Stimulated activated naive B cell treated with anti-CD40 and anti-IgM and Interleukin-4, amounts not matched to agents 10 μg/mL and 1 μg/mL and 100 μg/mL, for 72 hours (primary cell): ENCODE data around the gene FBN3.
A peak's percentile ranks its signal among the peaks of the same experiment; 100 is the strongest.
"Not testable (repeated sequence)": the region's sequence is repeated elsewhere in the genome, so short reads cannot be mapped to it uniquely, and the experiment has no call there.

ENCODE experiments used
- ATAC-seq, 2 donors: fragments of 150-1000 bp; cut with Tn5 transposase; replicated peaks; 2 replicates each; pipeline ENCODE4 v1.10.0; 2021; ENCODE audit warnings: moderate library complexity in 1 of 2
- DNase-seq: peaks from one replicate; pipeline ENCODE4 v3.0.0; 2021
- H3K27ac Mint-ChIP-seq: one replicate; pipeline ENCODE4 v1.8.0; 2022; ENCODE audit warnings: mild to moderate bottlenecking, mixed read lengths
- H3K27me3 Mint-ChIP-seq, 2 donors: one replicate each; pipeline ENCODE4 v1.8.0; 2022; ENCODE audit warnings: mixed read lengths in 2 of 2
- H3K36me3 Mint-ChIP-seq, 2 donors: one replicate each; pipeline ENCODE4 v1.8.0; 2022; ENCODE audit warnings: mixed read lengths in 2 of 2, mild to moderate bottlenecking in 1 of 2
- H3K4me1 Mint-ChIP-seq, 2 donors: one replicate each; pipeline ENCODE4 v1.8.0; 2022; ENCODE audit warnings: mixed read lengths in 2 of 2, mild to moderate bottlenecking in 1 of 2
- H3K4me3 Mint-ChIP-seq, 2 donors: one replicate each; pipeline ENCODE4 v1.8.0; 2022; ENCODE audit warnings: mild to moderate bottlenecking in 2 of 2, mixed read lengths in 2 of 2, moderate library complexity in 1 of 2
- H3K9me3 Mint-ChIP-seq, 2 donors: one replicate each; pipeline ENCODE4 v1.8.0; 2022; ENCODE audit warnings: mixed read lengths in 2 of 2, mild to moderate bottlenecking in 1 of 2

The FBN3 gene

DNA sequence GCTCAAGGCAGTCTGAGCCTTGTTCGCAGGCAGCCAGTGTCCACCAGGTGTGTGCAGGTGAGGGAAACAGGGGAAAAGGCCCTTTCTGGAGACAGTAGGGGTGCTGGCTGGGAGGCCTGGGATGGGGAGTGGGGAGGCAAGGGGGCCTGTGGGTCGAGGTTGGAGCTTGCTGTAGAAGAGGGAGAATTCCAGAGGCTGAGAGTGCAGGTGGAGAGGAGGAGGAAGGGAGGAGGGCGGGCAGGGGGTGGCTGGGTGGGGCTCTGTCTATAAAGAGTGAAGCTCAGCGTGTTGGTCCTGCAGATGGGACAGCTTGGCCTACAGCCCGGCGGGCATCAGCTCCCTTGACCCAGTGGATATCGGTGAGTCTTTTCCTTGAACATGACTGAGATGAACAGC, 96.9 kb downstream of the FBN3 start, which contains the start of gene CCL25:
Gene CCL25, plus strand, starts transcription at position 297 of the 396 bp plus-strand sequence. CDS start 290 bp downstream, outside the sequence.
- Mint-ChIP-seq H3K9me3 (no peaks in the 10 kb centered on the region), H3K4me1 (peaks cover 8 to 23% of the 10 kb centered on the region in 2 donors), H3K27ac (peak within 1 kb of the TSS; percentile 14), H3K27me3 (no peaks in the 10 kb centered on the region), H3K36me3 (no peaks in the 10 kb centered on the region), H3K4me3 (no peak within 1 kb of the TSS)
- no peak for DNase-seq
- ATAC-seq, result no peak

DNA sequence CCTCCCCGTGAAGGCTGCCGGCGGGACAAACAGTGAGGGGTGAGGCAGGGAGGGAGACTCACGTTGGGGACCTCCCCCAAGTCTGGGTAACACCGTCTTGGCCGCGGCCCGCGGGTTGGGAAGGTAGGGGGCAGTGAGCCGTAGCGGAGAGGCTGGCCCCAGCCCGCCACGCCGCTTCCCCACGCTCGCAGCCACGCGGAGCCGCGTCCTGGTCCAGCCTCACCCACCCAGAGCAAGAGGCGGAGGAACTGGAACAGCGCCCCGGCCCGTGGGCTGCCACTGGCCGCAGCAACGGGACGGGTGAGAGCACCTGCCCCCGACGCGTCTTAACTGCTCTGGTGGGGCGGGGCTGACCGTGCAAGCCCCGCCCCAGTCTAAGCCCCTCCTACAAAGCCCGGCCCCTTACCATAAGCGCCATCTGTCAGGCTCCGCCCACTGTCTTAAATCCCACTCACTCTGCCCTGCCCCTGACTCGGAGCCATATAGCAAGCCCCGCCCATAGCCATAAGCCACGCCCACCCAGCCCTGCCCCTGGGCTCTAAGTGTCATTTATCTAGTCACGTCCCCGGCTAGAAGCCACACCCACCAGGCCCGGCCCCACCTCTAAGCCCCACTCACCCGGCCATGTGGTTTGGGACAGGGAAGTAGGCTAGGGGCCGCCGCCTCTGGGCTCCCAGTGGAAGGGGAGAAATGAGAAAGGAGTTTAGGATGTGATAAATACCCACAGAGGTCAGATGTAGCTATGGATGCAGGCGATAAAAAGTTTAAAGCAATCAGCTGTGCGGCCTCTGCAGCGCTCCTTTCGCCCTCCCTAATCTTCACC, 98.9 kb downstream of the FBN3 start:
- H3K4me3 Mint-ChIP-seq, result peak overlapping the region; percentile 81 to 89
- DNase-seq, result peak; percentile 91
- no peaks in the 10 kb centered on the region for H3K36me3 Mint-ChIP-seq
- peaks cover 8 to 23% of the 10 kb centered on the region in 2 donors for H3K4me1 Mint-ChIP-seq
- peak overlapping the region; percentile 89 for H3K27ac Mint-ChIP-seq
- H3K27me3 Mint-ChIP-seq, result no peaks in the 10 kb centered on the region
- peak; percentile 93 to 95 for ATAC-seq
- H3K9me3 Mint-ChIP-seq, result no peaks in the 10 kb centered on the region

DNA sequence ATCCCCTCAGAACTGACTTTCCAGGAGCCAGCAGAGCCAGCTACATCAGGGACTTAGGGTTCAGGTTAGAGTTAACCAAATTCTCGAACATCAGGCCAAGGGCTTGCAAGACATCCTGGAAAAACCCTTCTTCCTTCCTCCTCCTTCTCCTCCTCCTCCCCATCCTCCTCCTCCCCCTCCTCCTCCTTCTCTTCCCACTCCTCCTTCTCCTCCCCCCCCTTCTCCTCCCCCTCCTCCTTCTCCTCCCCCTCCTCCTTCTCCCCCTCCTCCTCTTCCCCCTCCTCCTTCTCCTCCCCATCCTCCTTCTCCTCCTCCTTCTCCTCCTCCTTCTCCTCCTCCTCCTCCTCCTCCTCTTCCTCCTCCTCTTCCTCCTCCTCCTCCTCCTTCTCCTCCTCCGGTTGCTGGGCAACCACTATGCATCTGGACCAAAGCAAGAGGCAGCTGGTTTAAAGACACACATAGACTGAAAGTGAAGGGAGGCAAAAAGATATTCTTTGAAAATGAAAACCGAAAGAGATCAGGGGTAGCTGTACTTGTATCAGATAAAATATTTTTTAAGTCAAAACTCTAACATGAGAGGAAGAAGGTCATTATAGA, 102.7 kb downstream of the FBN3 start:
- no peak overlapping the region for H3K4me3 Mint-ChIP-seq
- H3K9me3 Mint-ChIP-seq, result no peaks in the 10 kb centered on the region
- H3K4me1 Mint-ChIP-seq, result peaks cover 1 to 15% of the 10 kb centered on the region in 2 donors
- peaks cover 4 to 17% of the 10 kb centered on the region in 2 donors for H3K27me3 Mint-ChIP-seq
- no peak overlapping the region for H3K27ac Mint-ChIP-seq
- DNase-seq (no peak), ATAC-seq (no peak)
- H3K36me3 Mint-ChIP-seq, result no peaks in the 10 kb centered on the region

DNA sequence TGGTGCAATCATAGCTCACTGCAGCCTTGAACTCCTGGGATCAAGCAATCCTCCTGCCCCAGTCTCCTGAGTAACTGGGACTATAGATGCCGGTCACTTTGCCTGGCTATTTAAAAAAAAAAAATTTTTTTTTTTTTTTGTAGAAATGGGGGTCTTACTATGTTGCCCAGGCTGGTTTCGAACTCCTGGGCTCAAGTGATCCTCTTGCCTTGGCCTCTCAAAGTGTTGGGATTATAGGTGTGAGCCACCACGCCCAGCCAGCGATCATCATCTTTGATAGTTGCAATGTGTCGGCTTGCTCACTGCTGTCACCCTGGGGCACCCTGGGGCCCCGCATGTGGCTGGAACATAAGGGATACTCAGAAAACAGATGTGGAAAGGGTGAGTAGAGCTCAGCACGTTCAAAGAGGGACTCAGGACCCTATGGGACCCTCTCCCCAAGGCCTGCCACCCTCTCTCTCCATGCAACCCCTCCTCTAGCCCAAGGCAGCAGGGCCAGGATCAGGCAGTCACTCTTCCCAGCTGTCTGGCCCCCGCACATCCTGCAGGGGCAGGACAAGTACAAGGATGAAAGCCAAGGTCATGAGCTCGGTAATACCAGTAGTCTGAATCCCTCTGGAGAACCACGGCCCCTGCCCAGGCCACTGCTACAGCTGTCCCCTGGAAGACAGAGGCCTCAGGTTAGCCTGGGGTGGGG, 103.4 kb downstream of the FBN3 start:
- DNase-seq (no peak), ATAC-seq (no peak)
- peaks cover 1 to 15% of the 10 kb centered on the region in 2 donors for H3K4me1 Mint-ChIP-seq
- H3K4me3 Mint-ChIP-seq, result no peak overlapping the region
- no peaks in the 10 kb centered on the region for H3K9me3 Mint-ChIP-seq
- peaks cover 4 to 24% of the 10 kb centered on the region in 2 donors for H3K27me3 Mint-ChIP-seq
- H3K36me3 Mint-ChIP-seq, result no peaks in the 10 kb centered on the region
- H3K27ac Mint-ChIP-seq, result no peak overlapping the region

DNA sequence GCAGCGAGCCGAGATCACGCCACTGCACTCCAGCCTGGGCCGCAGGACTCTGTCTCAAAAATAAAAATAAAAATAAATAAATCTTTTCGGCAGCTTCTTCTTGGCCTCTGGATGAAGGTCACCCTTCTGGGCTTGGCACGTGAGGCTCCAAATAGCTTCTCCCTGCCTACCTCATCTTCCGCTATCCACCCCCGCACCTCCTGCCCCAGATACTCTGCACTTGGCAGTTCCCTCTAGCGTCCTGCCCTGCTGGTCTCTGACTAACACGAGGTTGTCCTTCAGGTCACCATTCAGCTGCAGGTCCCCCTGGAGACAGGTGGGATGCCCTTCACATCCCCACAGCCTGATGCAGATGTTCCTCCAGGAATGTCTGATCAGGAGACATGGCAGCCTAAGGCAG, 105.4 kb downstream of the FBN3 start:
- H3K27me3 Mint-ChIP-seq, result peaks cover 4 to 27% of the 10 kb centered on the region in 2 donors
- ATAC-seq, result no peak
- H3K27ac Mint-ChIP-seq, result no peak overlapping the region
- H3K9me3 Mint-ChIP-seq, result no peaks in the 10 kb centered on the region
- no peaks in the 10 kb centered on the region for H3K36me3 Mint-ChIP-seq
- H3K4me1 Mint-ChIP-seq, result no peaks in the 10 kb centered on the region
- no peak overlapping the region for H3K4me3 Mint-ChIP-seq
- DNase-seq, result no peak

DNA sequence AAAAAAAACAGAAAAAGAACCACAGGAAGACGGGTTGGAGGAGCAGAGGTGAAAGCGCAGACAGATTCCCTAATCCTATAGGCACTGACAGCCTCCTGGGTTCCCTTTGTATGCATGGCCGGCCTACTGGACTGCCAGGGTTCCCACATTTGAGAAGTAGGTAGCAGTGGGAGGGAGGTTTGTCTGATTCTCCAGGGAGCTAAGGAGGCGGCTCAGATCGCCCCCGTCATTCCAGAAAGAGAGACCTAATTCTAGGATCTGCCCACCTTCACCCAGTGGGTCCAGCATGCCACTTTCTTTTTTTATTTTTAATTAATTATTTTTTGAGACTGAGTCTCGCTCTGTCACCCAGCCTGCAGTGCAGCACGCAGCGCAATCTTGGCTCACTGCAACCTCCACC, 106.5 kb downstream of the FBN3 start:
- Mint-ChIP-seq H3K4me3 (no peak overlapping the region), H3K9me3 (no peaks in the 10 kb centered on the region), H3K36me3 (no peaks in the 10 kb centered on the region), H3K4me1 (no peaks in the 10 kb centered on the region), H3K27me3 (peaks cover 7 to 32% of the 10 kb centered on the region in 2 donors), H3K27ac (no peak overlapping the region)
- DNase-seq (no peak), ATAC-seq (no peak)

DNA sequence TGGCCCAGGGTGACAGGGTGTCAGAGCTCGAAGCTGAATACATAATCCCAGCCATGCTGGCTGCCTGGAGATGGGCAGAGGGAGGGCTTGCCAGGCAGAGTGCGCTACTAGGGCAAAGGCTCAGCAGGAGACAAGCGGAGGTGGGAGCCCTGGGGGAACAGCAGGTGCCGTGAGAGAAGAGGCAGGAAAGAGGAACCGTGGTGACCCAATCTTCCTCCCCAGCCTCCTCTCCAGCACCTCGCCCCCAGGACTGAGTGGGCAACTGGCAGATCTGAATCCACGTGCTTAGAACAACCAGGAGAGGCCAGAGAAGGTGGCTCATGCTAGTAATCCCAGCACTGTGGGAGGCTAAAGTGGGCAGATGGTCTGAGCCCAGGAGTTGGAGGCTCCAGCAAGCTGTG, 107.9 kb downstream of the FBN3 start:
- H3K4me3 Mint-ChIP-seq, result no peak overlapping the region
- peaks cover 15 to 43% of the 10 kb centered on the region in 2 donors for H3K27me3 Mint-ChIP-seq
- H3K4me1 Mint-ChIP-seq, result no peaks in the 10 kb centered on the region
- no peak overlapping the region for H3K27ac Mint-ChIP-seq
- ATAC-seq (peak in 1 of 2 donors; percentile 25), DNase-seq (no peak)
- no peaks in the 10 kb centered on the region for H3K9me3 Mint-ChIP-seq
- H3K36me3 Mint-ChIP-seq, result no peaks in the 10 kb centered on the region

DNA sequence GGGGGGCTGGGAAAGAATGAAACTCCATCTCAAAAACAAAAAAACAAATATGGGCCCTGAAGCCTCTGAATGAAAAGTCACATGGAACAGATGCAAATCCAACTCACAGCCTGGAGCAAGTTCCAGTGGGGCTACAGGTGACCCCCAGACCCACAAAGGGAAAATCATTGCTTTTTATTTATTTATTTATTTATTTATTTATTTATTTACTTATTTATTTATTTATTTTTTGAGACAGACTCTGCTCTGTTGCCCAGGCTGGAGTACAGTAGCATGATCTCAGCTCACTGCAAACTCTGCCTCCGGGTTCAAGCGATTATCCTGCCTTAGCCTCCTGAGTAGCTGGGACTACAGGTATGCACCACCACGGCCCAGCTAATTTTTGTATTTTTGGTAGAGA, 110.2 kb downstream of the FBN3 start:
- peaks cover 20 to 46% of the 10 kb centered on the region in 2 donors for H3K27me3 Mint-ChIP-seq
- no peak for DNase-seq
- no peaks in the 10 kb centered on the region for H3K36me3 Mint-ChIP-seq
- no peaks in the 10 kb centered on the region for H3K4me1 Mint-ChIP-seq
- no peak overlapping the region for H3K27ac Mint-ChIP-seq
- ATAC-seq, result no peak
- no peak overlapping the region for H3K4me3 Mint-ChIP-seq
- no peaks in the 10 kb centered on the region for H3K9me3 Mint-ChIP-seq

DNA sequence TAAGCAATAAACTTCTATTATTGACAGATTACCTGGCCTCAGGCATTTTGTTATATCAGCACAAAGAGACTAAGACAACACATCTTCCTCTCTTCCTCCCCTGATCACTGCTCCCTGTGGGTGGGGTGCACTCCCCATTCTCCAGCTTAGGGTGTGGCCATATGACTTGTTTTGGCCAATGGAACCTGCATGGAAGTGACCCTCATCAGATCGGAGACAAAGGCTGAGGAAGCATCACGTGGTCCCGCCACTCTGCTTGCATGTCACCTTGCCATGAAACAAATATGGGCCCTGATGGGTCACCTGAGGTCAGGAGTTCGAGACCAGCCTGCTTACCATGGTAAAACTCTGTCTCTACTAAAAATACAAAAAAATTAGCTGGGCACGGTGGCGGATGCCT, 110.6 kb downstream of the FBN3 start:
- no peaks in the 10 kb centered on the region for H3K4me1 Mint-ChIP-seq
- peaks cover 17 to 42% of the 10 kb centered on the region in 2 donors for H3K27me3 Mint-ChIP-seq
- H3K4me3 Mint-ChIP-seq, result no peak overlapping the region
- no peak for DNase-seq
- H3K36me3 Mint-ChIP-seq, result no peaks in the 10 kb centered on the region
- no peaks in the 10 kb centered on the region for H3K9me3 Mint-ChIP-seq
- no peak for ATAC-seq
- no peak overlapping the region for H3K27ac Mint-ChIP-seq

DNA sequence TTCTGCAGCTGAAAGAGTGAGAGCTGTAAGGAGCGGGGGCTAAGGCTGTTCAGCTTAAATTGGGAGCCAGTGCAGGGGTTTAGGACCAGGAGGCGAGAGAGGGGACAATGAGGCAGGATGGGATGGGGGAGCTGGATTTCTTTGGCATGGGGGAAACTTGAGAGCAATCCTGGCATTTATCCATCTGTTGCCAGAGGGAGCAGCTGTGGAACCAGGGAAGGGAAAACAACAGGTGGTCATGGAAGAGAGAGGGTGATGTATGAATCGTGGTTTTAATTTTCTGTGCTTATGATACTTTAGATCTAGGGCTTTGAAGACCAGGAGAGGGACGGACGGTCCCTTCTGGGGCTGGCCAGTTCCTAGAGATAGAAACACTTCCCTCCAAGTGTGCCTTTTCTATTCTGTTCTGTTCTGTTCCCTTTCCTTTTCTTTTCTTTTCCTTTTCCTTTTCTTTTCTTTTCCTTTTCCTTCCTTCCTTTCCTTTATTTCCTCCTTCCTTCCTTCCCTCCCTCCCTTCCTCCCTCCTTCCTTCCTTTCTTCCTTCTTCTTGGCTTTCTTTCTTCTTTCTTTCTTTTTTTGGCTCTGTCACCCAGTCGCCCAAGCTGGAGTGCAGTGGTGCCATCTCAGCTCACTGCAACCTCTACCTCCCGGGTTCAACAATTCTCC, 112.8 kb downstream of the FBN3 start:
- peaks cover 25 to 42% of the 10 kb centered on the region in 2 donors for H3K27me3 Mint-ChIP-seq
- ATAC-seq, result no peak
- H3K27ac Mint-ChIP-seq, result no peak overlapping the region
- no peaks in the 10 kb centered on the region for H3K9me3 Mint-ChIP-seq
- H3K4me1 Mint-ChIP-seq, result no peaks in the 10 kb centered on the region
- no peak overlapping the region for H3K4me3 Mint-ChIP-seq
- DNase-seq, result no peak
- no peaks in the 10 kb centered on the region for H3K36me3 Mint-ChIP-seq

DNA sequence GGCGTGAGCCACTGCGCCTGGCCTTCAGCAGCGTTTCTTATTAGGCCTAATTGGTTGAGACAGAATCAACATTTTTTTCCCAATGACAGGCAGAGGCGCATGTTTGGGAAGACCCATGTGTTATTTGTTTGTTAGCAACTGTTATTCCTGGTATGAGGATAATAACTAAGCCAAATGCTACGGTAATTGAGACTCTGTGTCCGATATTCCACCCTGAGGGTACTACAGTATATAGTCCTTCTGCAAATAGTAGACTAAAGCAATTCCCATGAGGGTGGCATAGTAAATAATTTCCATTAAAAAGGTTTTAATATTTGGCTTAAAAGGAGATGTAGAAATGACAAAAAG, 115.2 kb downstream of the FBN3 start:
- H3K36me3 Mint-ChIP-seq, result no peaks in the 10 kb centered on the region
- no peak overlapping the region for H3K27ac Mint-ChIP-seq
- no peaks in the 10 kb centered on the region for H3K4me1 Mint-ChIP-seq
- H3K4me3 Mint-ChIP-seq, result no peak overlapping the region
- DNase-seq, result no peak
- peaks cover 25 to 34% of the 10 kb centered on the region in 2 donors for H3K27me3 Mint-ChIP-seq
- no peak for ATAC-seq
- H3K9me3 Mint-ChIP-seq, result no peaks in the 10 kb centered on the region

DNA sequence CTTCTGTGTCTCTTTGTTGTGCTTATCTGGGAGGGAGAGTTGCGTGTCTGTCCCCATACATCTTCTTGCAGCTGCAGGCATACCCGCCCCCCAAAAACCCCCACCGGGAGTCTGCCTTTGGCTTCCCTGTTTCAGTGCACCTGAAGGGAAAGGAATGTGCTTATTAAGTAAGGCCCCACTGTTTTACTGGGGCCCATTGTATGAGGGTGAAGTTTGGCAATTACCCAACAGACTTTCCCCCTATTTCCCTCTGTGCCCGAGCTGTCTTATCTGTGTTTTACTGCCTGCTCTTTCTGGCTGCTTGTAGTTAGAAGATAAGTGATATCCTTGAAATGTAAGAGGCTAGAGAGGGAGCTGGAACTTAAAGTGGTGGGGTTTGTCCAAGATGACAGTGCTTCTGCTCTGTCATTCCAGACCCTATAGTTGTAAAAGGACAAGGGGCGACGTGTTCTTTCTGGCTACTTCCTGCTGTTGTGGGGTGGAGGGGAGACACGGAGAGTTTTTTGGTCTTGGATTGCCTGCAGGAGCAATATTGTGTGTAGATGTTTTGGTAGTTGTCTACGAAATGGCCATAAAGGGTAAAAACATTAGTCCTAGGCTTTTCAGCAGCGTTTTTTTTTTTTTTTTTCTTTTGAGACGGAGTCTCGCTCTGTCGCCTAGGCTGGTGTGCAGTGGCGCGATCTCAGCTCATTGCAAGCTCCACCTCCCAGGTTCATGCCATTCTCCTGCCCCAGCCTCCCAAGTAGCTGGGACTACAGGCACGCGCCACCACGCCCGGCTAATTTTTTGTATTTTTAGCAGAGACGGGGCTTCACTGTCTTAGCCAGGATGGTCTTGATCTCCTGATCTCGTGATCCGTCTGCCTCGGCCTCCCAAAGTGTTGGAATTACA, 115.9 kb downstream of the FBN3 start:
- H3K9me3 Mint-ChIP-seq, H3K4me3 Mint-ChIP-seq, H3K4me1 Mint-ChIP-seq, H3K27ac Mint-ChIP-seq, H3K36me3 Mint-ChIP-seq, ATAC-seq, DNase-seq: not testable (repeated sequence)
- H3K27me3 Mint-ChIP-seq, result peaks cover 21 to 28% of the 10 kb centered on the region in 2 donors

DNA sequence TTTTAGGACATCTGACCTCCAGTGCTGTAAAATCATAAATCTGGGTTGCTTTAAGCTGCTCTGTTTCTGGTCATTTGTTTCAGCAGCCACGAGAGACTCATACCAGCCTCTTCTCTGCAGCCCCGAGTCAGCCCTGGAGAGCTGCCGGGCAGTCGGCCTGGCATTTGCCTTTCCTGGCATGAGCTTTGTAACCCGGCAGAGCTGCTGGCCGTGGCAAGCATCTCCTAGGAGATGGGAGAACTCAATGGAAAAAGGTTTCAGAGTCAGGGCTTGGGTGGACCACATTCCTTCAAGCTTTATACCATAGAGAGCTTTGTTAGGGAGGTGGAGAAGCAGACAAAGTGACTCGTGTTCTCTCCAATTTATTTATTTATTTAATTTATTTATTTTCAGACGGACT, 118.4 kb downstream of the FBN3 start:
- H3K9me3 Mint-ChIP-seq, result no peaks in the 10 kb centered on the region
- H3K27ac Mint-ChIP-seq, result no peak overlapping the region
- ATAC-seq (no peak), DNase-seq (no peak)
- H3K36me3 Mint-ChIP-seq, result no peaks in the 10 kb centered on the region
- H3K27me3 Mint-ChIP-seq, result peaks cover 8 to 12% of the 10 kb centered on the region in 2 donors
- H3K4me1 Mint-ChIP-seq, result no peaks in the 10 kb centered on the region
- H3K4me3 Mint-ChIP-seq, result no peak overlapping the region
